Spleen (tissue), 7 donors: ENCODE results near the gene CPSF3.

Source experiments
- CTCF ChIP-seq, 11 experiments: fragments of 200-600 bp in 7 of 11; fragments of 450-650 bp in 4 of 11; sonication (generic) in 4 of 11; IDR thresholded peaks in 8 of 11; conservative IDR thresholded peaks in 3 of 11; 1 replicate in 7 of 11; 2 replicates in 4 of 11; pipeline versions ENCODE4 v1.4.0 to v1.8.0; 2016 to 2021; ENCODE audit warnings: antibody characterized with exemption in 11 of 11, inconsistent platforms in 4 of 11, mild to moderate bottlenecking in 1 of 11
- POLR2AphosphoS5 ChIP-seq, 3 donors: sonication (generic); formaldehyde crosslinking; IDR thresholded peaks; one replicate each; pipeline ENCODE4 v1.5.1; 2017; ENCODE audit warnings: antibody characterized with exemption in 3 of 3
- donor health status: DM: no; HTN: no; CAD: no; lungs with moderate emphysema.
- donor health status: DM: no; HTN: no; CAD: no.
- donor health status: DM: no; HTN: no; CAD: no.

GRCh38 chr2:9462886-9463697, 39.6 kb downstream of the CPSF3 start:
- TF ChIP-seq CTCF (IDR thresholded peaks at IDR 0.05 in 8 of 11, conservative IDR thresholded peaks at IDR 0.05 in 3 of 11) (no peak), POLR2AphosphoS5 (IDR thresholded peaks at IDR 0.05) (no peak)
